Lower leg skin (tissue), 4 donors: Measurements from ENCODE around the gene ZFP57. TPM values are rescaled to one million over a fixed set of nuclear protein-coding genes. Genes with fewer than 3 reads are reported as not detected.

Experiments
- DNase-seq, 2 donors: peaks; one replicate each; pipeline ENCODE4 v3.0.0-alpha.2; 2019; ENCODE audit warnings: low spot score in 2 of 2
- H3K4me3 ChIP-seq: fragments of 200-600 bp; sonication (generic); 2 replicates; pipeline ENCODE4 v1.5.1; 2017; ENCODE audit warnings: mild to moderate bottlenecking, low read depth; ENCODE audit not compliant: poor library complexity, severe bottlenecking
- POLR2A ChIP-seq, 2 donors: fragments of 450-650 bp; IDR thresholded peaks; one replicate each; pipeline ENCODE4 v1.6.1; 2016 to 2017; ENCODE audit warnings: antibody characterized with exemption in 2 of 2, mild to moderate bottlenecking in 1 of 2, moderate library complexity in 1 of 2
- WGBS, 2 donors: methylation state at CpG; one replicate each; pipeline ENCODE4 v1.1.5; 2018; 5-methylcytosine and 5-hydroxymethylcytosine counted together
- intact Hi-C: fragments of 100-400 bp; cut with DNase I; formaldehyde crosslinking; loops from one replicate; pipeline ENCODE4 v1.15.0; 2023; ENCODE audit warnings: low total_unique reads
- total RNA-seq, 4 donors: library from RNA; depleted of rRNA; stranded (reverse); fragments of >200 nt; gene quantifications; one replicate each; pipeline ENCODE4 v1.1.0, GENCODE V29; 2016
- TF ChIP-seq, protein P1 (sequence below), 3 donors: fragments of 450-650 bp; IDR thresholded peaks; one replicate each; pipeline ENCODE4 v1.5.1; 2016; ENCODE audit warnings: antibody characterized with exemption in 3 of 3, mild to moderate bottlenecking in 3 of 3, moderate library complexity in 2 of 3

The ZFP57 gene
- total RNA-seq, 4 donors from 2014 or later = 0.15 to 4.8 (median 2.4) TPM

DNA sequence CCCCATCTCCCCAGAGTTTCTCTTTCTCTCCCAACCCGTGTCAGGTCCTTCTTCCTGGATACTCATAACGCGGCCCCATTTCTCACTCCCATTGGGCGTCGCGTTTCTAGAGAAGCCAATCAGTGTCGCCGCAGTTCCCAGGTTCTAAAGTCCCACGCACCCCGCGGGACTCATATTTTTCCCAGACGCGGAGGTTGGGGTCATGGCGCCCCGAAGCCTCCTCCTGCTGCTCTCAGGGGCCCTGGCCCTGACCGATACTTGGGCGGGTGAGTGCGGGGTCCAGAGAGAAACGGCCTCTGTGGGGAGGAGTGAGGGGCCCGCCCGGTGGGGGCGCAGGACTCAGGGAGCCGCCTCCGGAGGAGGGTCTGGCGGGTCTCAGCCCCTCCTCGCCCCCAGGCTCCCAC, 42.3 kb upstream of the ZFP57 start, which contains the start of gene HLA-F:
Gene HLA-F, plus strand, starts transcription at position 173 of the 404 bp plus-strand sequence. Its CDS starts 30 bp downstream, at position 203.
- DNase-seq = peak; percentile 94 to 98
- peak in 1 of 2 donors; percentile 31 for TF ChIP-seq POLR2A (IDR thresholded peaks at IDR 0.05)
- TF ChIP-seq, protein P1, sequence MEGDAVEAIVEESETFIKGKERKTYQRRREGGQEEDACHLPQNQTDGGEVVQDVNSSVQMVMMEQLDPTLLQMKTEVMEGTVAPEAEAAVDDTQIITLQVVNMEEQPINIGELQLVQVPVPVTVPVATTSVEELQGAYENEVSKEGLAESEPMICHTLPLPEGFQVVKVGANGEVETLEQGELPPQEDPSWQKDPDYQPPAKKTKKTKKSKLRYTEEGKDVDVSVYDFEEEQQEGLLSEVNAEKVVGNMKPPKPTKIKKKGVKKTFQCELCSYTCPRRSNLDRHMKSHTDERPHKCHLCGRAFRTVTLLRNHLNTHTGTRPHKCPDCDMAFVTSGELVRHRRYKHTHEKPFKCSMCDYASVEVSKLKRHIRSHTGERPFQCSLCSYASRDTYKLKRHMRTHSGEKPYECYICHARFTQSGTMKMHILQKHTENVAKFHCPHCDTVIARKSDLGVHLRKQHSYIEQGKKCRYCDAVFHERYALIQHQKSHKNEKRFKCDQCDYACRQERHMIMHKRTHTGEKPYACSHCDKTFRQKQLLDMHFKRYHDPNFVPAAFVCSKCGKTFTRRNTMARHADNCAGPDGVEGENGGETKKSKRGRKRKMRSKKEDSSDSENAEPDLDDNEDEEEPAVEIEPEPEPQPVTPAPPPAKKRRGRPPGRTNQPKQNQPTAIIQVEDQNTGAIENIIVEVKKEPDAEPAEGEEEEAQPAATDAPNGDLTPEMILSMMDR (IDR thresholded peaks at IDR 0.05) = no peak
- peak within 1 kb of the TSS; percentile 84 for H3K4me3 ChIP-seq
- intact Hi-C loops = no loop called here
- 0% methylated on average over 12 to 21 of the region's 26 CpGs for WGBS, 2 donors

DNA sequence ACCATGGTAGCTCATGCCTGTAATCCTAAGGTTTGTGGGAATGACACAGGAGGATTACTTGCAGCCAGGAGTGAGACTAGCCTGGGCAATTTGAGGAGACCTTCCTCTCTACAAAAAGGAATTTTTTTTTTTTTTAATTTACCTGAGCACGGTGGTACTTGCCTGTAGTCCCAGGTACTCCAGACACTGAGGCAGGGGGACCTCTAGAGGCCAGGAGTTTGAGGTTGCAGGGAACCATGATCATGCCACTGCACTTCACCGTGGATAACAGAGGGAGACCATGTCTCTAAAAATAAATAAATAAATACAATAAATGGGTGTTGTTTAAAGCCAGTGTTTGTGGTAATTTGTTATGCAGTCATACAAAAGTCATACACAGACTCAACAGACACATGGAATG, 39.9 kb upstream of the ZFP57 start:
- no peak for TF ChIP-seq POLR2A (IDR thresholded peaks at IDR 0.05)
- TF ChIP-seq, protein P1 (IDR thresholded peaks at IDR 0.05) = no peak
- 26 to 38% methylated on average over 2 of the region's 2 CpGs for WGBS, 2 donors
- peak in 1 of 2 donors; percentile 32 for DNase-seq
- H3K4me3 ChIP-seq = no peak overlapping the region
- intact Hi-C loops = no loop called here

DNA sequence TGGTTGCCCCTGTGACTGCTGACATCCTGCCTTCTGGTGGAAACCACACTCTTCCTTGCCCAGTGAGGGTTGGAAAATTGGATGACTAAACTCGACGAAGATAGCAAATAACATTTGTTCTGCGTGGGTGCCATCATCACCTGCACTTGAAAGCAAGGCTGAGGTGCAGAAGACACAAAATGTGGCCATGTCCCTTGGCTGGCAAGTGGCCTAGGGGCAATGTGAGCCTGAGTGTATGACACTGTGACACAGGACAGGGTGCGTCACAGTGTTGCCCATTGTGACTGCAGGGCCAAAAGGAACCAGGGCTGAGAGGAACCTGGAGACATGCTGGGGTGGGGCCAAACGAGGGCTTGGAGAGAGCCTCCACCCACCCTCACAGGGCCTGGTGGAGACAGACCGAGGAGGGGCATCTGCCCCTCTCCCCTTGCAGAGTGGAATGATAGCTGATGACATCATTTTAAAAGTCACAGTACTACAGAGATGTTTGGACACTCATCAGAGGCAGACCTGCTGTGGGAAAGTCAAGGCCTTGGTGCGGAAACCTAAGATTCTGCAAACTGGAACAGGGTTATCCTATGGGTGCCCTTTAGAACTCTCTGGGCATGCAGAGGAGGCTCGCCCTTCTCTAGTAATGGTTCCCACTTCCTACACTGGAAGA, 29.5 kb upstream of the ZFP57 start:
- WGBS, 2 donors = 83 to 92% methylated on average over 8 of the region's 8 CpGs
- no peak overlapping the region for H3K4me3 ChIP-seq
- peak in 1 of 2 donors; percentile 48 for DNase-seq
- intact Hi-C loops = no loop called here
- TF ChIP-seq, protein P1 (IDR thresholded peaks at IDR 0.05) = no peak
- TF ChIP-seq POLR2A (IDR thresholded peaks at IDR 0.05) = no peak

DNA sequence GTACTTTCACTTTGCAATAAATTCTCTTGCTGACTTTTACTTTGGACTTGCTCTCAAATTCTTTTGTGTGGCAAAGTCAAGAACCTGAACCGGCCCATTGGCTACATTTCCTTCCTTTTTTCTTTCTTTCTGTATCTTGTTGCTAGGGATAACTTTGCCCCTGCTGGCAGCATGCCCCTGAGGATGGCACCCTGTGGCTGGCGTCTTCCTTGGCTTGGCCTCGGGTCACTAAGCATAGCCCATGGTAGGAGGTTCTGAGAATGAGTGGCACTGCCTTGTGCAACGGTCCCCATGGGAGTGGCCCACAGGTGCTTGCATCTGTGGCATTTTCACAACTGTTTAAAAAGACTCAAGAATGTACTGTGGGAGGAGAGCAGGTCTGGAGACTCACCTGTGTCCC, 28.2 kb upstream of the ZFP57 start:
- WGBS, 2 donors = 34 to 46% methylated on average over 4 of the region's 4 CpGs
- H3K4me3 ChIP-seq = no peak overlapping the region
- intact Hi-C loops = loop anchor here (10.0 kb wide), 1 partner anchor 126 kb away; no protein-coding TSS in a partner anchor

DNA sequence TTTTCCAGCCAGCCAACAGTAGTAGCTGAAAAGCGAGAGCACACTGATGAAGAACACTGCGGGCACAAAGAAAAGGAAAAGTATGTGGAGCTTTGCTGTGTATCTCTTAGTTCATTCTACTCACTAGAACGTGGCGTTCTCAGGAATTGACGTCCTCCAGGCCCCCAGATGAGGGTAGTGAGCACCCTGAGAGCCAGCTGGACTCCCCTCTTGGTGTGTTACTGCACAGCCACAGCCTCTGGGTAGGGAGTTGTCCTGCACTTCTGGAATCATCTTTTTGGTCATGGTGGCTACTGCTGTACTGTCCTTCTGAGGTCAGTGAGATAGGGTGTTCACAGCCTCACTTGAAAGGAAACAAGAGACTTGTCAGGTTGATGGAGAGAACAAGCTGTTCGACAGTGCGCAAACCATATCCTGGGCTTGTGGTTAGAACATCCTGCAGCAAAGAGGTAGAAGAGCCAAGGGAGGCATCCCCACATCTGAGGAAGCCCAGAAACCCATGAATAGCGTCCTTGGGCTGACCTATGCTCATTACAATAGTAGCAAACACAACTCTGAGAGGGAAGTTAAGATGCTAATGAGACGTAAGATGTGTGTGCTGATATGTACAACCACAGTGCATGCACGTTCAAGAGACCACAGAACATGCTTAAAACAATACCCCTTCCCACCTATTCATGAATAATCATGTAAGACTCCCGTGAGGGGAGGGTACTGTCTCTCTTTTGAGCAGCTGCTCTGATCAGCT, 27.7 kb upstream of the ZFP57 start:
- 64 to 67% methylated on average over 11 of the region's 11 CpGs for WGBS, 2 donors
- intact Hi-C loops = loop anchor here (10.0 kb wide), 1 partner anchor 126 kb away; no protein-coding TSS in a partner anchor
- TF ChIP-seq POLR2A (IDR thresholded peaks at IDR 0.05) = no peak
- TF ChIP-seq, protein P1 (IDR thresholded peaks at IDR 0.05) = no peak
- no peak overlapping the region for H3K4me3 ChIP-seq
- DNase-seq = peak in 1 of 2 donors; percentile 76

More for the DNA sequence above, 28.2 kb upstream of the ZFP57 start:
- DNase-seq = peak in 1 of 2 donors; percentile 59
- TF ChIP-seq POLR2A (IDR thresholded peaks at IDR 0.05) = no peak
- TF ChIP-seq, protein P1 (IDR thresholded peaks at IDR 0.05) = no peak
